Measurements from ENCODE around the gene DDX20.

Gene DDX20

GRCh38 chr1:111747282-111747734 is 8.4 kb upstream of the DDX20 start:
- Histone ChIP-seq H3K27ac (ENCODE audit: low read depth, low read length, poor library complexity, severe bottlenecking) (no peak overlapping the region), H3K36me3 (ENCODE audit: insufficient read depth, low read length) (no peaks in the 10 kb centered on the region), H3F3A (ENCODE audit: insufficient read depth, low read length) (no peaks in the 10 kb centered on the region), H3K9me2 (ENCODE audit: low read depth, low read length) (no peaks in the 10 kb centered on the region), H3K9me3 (ENCODE audit: low read length) (no peaks in the 10 kb centered on the region), H3K27me3 (ENCODE audit: insufficient read depth, low read length) (no peaks in the 10 kb centered on the region), H3K4me3 (ENCODE audit: low read depth, low read length, poor library complexity, severe bottlenecking) (no peak overlapping the region), H4K20me1 (ENCODE audit: insufficient read depth, low read length) (no peaks in the 10 kb centered on the region), H2AFZ (ENCODE audit: low read length) (no peak overlapping the region), H3K79me2 (ENCODE audit: insufficient read depth, low read length) (no peaks in the 10 kb centered on the region), H3K4me1 (ENCODE audit: insufficient read depth, low read length, severe bottlenecking) (no peaks in the 10 kb centered on the region), H3K9ac (ENCODE audit: low read length) (no peak overlapping the region), H3K4me2 (ENCODE audit: low read length) (no peak overlapping the region)
- TF ChIP-seq CTCF (IDR thresholded peaks at IDR 0.05; ENCODE audit: low read length) (peak; percentile 84; the same call in 1 of the 2 replicates), EZH2 (IDR thresholded peaks at IDR 0.05; ENCODE audit: borderline replicate concordance, low read length) (no peak)

GRCh38 chr1:111747947-111748346 is 7.8 kb upstream of the DDX20 start:
- H3K36me3 ChIP-seq (ENCODE audit: insufficient read depth, low read length), result no peaks in the 10 kb centered on the region
- TF ChIP-seq CTCF (IDR thresholded peaks at IDR 0.05; ENCODE audit: low read length) (no peak), EZH2 (IDR thresholded peaks at IDR 0.05; ENCODE audit: borderline replicate concordance, low read length) (no peak)
- no peak overlapping the region for H2AFZ ChIP-seq (ENCODE audit: low read length)
- no peaks in the 10 kb centered on the region for H3F3A ChIP-seq (ENCODE audit: insufficient read depth, low read length)
- H3K27me3 ChIP-seq (ENCODE audit: insufficient read depth, low read length), result no peaks in the 10 kb centered on the region
- no peaks in the 10 kb centered on the region for H3K9me3 ChIP-seq (ENCODE audit: low read length)
- H3K4me3 ChIP-seq (ENCODE audit: low read depth, low read length, poor library complexity, severe bottlenecking), result no peak overlapping the region
- H3K9ac ChIP-seq (ENCODE audit: low read length), result no peak overlapping the region
- H3K4me1 ChIP-seq (ENCODE audit: insufficient read depth, low read length, severe bottlenecking), result no peaks in the 10 kb centered on the region
- no peak overlapping the region for H3K27ac ChIP-seq (ENCODE audit: low read depth, low read length, poor library complexity, severe bottlenecking)
- no peaks in the 10 kb centered on the region for H3K9me2 ChIP-seq (ENCODE audit: low read depth, low read length)
- no peak overlapping the region for H3K4me2 ChIP-seq (ENCODE audit: low read length)
- no peaks in the 10 kb centered on the region for H4K20me1 ChIP-seq (ENCODE audit: insufficient read depth, low read length)
- H3K79me2 ChIP-seq (ENCODE audit: insufficient read depth, low read length), result no peaks in the 10 kb centered on the region

GRCh38 chr1:111749628-111750027 is 6.1 kb upstream of the DDX20 start:
- no peaks in the 10 kb centered on the region for H3K36me3 ChIP-seq (ENCODE audit: insufficient read depth, low read length)
- no peaks in the 10 kb centered on the region for H3K27me3 ChIP-seq (ENCODE audit: insufficient read depth, low read length)
- H3K27ac ChIP-seq (ENCODE audit: low read depth, low read length, poor library complexity, severe bottlenecking), result no peak overlapping the region
- H3K9me3 ChIP-seq (ENCODE audit: low read length), result no peaks in the 10 kb centered on the region
- H3F3A ChIP-seq (ENCODE audit: insufficient read depth, low read length), result no peaks in the 10 kb centered on the region
- peaks cover 5% of the 10 kb centered on the region for H3K4me1 ChIP-seq (ENCODE audit: insufficient read depth, low read length, severe bottlenecking)
- no peak overlapping the region for H2AFZ ChIP-seq (ENCODE audit: low read length)
- no peak for TF ChIP-seq CTCF (IDR thresholded peaks at IDR 0.05; ENCODE audit: low read length)
- TF ChIP-seq EZH2 (IDR thresholded peaks at IDR 0.05; ENCODE audit: borderline replicate concordance, low read length), result no peak
- H3K4me3 ChIP-seq (ENCODE audit: low read depth, low read length, poor library complexity, severe bottlenecking), result no peak overlapping the region
- no peak overlapping the region for H3K4me2 ChIP-seq (ENCODE audit: low read length)
- H3K79me2 ChIP-seq (ENCODE audit: insufficient read depth, low read length), result no peaks in the 10 kb centered on the region
- H3K9me2 ChIP-seq (ENCODE audit: low read depth, low read length), result no peaks in the 10 kb centered on the region
- H3K9ac ChIP-seq (ENCODE audit: low read length), result no peak overlapping the region
- no peaks in the 10 kb centered on the region for H4K20me1 ChIP-seq (ENCODE audit: insufficient read depth, low read length)
